ENCODE results near the gene MEGF11. TPM values are rescaled to one million over a fixed set of nuclear protein-coding genes. Genes with fewer than 3 reads are reported as not detected.

The MEGF11 gene
- total RNA-seq, 1 experiment from 2014 or later = not detected

DNA sequence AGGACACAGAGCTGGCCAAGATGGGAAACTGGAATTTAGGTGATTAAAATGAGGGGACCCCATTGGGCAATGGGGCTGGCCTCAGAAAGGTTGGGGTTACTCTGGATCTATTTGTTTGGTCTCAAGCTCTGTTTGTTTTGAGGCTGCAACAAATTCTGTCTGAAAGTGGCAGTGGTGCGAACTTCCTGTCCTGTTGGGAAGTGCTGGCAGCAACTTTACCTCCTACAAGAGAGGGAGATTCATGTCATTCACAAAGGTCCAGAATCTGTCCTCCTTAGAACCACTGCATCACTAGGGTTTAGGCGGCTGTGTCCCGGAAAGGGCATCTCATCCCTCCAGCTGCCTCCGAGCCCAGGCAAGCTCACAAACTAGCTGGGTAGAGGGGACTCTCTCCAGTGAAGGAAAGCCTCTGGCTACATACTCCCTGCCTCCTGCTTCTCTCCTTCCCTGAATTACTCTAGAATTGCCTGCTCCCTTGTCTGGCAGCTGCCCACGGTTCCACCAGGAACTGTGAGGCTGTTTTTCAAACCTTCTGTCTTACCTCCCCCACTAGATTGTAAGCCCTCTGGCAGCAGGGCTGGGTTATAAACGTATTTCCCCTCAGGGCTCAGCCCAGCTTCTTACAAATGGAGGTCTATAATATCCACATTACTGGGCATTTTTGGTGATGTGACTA lies 23.6 kb downstream of the MEGF11 start:
- Histone ChIP-seq H3K9me2 (ENCODE audit: insufficient read depth) (no peaks in the 10 kb centered on the region), H4K20me1 (ENCODE audit: insufficient read depth) (no peaks in the 10 kb centered on the region), H3K9me3 (ENCODE audit: insufficient read depth, low read depth) (no peaks in the 10 kb centered on the region), H3K36me3 (ENCODE audit: low read depth) (no peaks in the 10 kb centered on the region), H3K4me1 (replicated peaks; ENCODE audit: insufficient read depth) (no peaks in the 10 kb centered on the region), H2AFZ (no peak overlapping the region), H3K27me3 (ENCODE audit: insufficient read depth, low read depth) (no peaks in the 10 kb centered on the region), H3K4me2 (no peak overlapping the region), H3F3A (ENCODE audit: insufficient read depth, low read depth) (no peaks in the 10 kb centered on the region), H3K79me2 (ENCODE audit: low read depth) (no peaks in the 10 kb centered on the region), H3K27ac (no peak overlapping the region), H3K4me3 (no peak overlapping the region)
- ChIA-PET CTCF (no interaction called here), POLR2A (ENCODE audit: unreplicated experiment) (no interaction called here)
- no peak for DNase-seq
- TF ChIP-seq EZH2 (IDR thresholded peaks at IDR 0.05; ENCODE audit: low read depth) = no peak
- TF ChIP-seq, protein P1, sequence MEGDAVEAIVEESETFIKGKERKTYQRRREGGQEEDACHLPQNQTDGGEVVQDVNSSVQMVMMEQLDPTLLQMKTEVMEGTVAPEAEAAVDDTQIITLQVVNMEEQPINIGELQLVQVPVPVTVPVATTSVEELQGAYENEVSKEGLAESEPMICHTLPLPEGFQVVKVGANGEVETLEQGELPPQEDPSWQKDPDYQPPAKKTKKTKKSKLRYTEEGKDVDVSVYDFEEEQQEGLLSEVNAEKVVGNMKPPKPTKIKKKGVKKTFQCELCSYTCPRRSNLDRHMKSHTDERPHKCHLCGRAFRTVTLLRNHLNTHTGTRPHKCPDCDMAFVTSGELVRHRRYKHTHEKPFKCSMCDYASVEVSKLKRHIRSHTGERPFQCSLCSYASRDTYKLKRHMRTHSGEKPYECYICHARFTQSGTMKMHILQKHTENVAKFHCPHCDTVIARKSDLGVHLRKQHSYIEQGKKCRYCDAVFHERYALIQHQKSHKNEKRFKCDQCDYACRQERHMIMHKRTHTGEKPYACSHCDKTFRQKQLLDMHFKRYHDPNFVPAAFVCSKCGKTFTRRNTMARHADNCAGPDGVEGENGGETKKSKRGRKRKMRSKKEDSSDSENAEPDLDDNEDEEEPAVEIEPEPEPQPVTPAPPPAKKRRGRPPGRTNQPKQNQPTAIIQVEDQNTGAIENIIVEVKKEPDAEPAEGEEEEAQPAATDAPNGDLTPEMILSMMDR (conservative IDR thresholded peaks at IDR 0.05) = no peak
- BruUV-seq (replicated peaks) = no TSS peak
- intact Hi-C loops (cut with micrococcal nuclease; ENCODE audit: unreplicated experiment) = no loop called here

DNA sequence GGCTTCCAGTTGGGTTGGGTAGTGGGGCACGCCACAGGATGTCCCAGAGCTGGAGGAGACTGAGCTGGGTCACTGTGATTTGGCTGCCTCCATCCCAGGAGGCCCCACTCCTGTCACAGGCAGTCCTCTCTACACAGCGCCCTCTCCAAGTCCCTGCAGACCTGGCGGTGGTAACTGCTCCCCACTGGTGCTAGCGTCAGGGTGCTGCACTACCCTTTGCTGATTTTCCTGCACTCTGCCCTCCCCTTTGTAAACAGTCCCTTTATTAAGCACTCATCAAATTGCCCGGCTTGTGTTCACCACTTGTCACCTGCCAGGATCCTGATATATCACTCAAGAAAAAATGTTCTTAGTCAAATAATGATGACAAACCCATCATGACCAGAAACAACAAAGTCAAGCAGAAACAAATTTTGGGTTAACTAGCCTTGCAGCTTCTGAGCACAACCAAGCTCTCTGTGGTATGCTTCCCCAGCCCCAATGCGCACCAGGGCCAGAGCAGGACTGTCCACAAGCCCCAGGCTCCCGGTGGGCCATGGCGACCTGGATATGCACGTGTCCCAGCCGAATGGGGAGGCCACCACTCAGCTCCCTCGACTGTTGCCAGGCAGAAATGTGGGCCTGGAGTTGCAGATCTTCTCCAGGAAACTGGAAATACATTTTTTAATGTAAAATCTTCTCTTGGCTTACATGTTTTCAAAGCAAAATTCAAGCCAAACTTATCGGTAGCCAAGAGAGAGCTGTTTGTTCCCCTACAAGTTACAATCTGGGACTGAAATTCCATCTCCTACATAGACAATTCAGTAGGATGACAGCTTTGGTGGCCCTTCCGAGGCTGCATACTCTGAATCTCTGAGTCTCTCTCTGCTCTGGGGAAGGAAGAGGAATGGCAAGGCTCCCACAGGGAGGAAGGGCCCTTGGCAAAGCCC lies 24.5 kb downstream of the MEGF11 start:
- Histone ChIP-seq H3K27me3 (ENCODE audit: insufficient read depth, low read depth) (no peaks in the 10 kb centered on the region), H3K4me3 (no peak overlapping the region), H3K79me2 (ENCODE audit: low read depth) (no peaks in the 10 kb centered on the region), H3K4me2 (no peak overlapping the region), H2AFZ (no peak overlapping the region), H3F3A (ENCODE audit: insufficient read depth, low read depth) (no peaks in the 10 kb centered on the region), H4K20me1 (ENCODE audit: insufficient read depth) (no peaks in the 10 kb centered on the region), H3K9me3 (ENCODE audit: insufficient read depth, low read depth) (no peaks in the 10 kb centered on the region), H3K36me3 (ENCODE audit: low read depth) (no peaks in the 10 kb centered on the region), H3K9me2 (ENCODE audit: insufficient read depth) (no peaks in the 10 kb centered on the region), H3K4me1 (replicated peaks; ENCODE audit: insufficient read depth) (no peaks in the 10 kb centered on the region), H3K27ac (no peak overlapping the region)
- ChIA-PET CTCF (no interaction called here), POLR2A (ENCODE audit: unreplicated experiment) (no interaction called here)
- BruUV-seq (replicated peaks) = no TSS peak
- intact Hi-C loops (cut with micrococcal nuclease; ENCODE audit: unreplicated experiment) = no loop called here
- TF ChIP-seq EZH2 (IDR thresholded peaks at IDR 0.05; ENCODE audit: low read depth) = no peak
- TF ChIP-seq, protein P1 (conservative IDR thresholded peaks at IDR 0.05) = no peak
- no peak for DNase-seq

DNA sequence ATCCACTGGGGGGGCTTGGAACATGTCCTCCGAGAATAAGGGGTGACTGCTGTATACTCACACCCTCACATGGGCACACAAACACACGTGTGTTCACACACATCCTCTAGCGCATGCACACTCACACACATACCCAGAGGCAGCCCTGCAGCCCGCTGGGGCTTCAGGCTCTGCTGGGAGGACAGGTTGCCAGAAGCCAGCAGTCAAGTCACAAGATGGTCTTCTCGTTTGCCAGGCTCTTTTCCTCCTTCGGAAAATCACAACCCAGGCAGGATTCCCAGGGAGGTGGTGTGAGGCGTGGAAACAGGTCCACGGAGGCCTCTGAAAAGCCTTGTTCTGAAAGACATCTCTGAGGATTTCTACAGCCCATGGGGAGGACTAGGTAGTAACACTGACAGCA lies 26.8 kb downstream of the MEGF11 start:
- H3K79me2 ChIP-seq (ENCODE audit: low read depth) = no peaks in the 10 kb centered on the region
- no peak overlapping the region for H3K4me2 ChIP-seq
- no peaks in the 10 kb centered on the region for H3K9me3 ChIP-seq (ENCODE audit: insufficient read depth, low read depth)
- no peaks in the 10 kb centered on the region for H3K36me3 ChIP-seq (ENCODE audit: low read depth)
- DNase-seq = no peak
- ChIA-PET CTCF (no interaction called here), POLR2A (ENCODE audit: unreplicated experiment) (no interaction called here)
- H3K9me2 ChIP-seq (ENCODE audit: insufficient read depth) = no peaks in the 10 kb centered on the region
- no peaks in the 10 kb centered on the region for H4K20me1 ChIP-seq (ENCODE audit: insufficient read depth)
- no TSS peak for BruUV-seq (replicated peaks)
- no peak for TF ChIP-seq EZH2 (IDR thresholded peaks at IDR 0.05; ENCODE audit: low read depth)
- TF ChIP-seq, protein P1 (conservative IDR thresholded peaks at IDR 0.05) = no peak
- no peaks in the 10 kb centered on the region for H3F3A ChIP-seq (ENCODE audit: insufficient read depth, low read depth)
- H3K27me3 ChIP-seq (ENCODE audit: insufficient read depth, low read depth) = no peaks in the 10 kb centered on the region
- H3K4me3 ChIP-seq = no peak overlapping the region
- intact Hi-C loops (cut with micrococcal nuclease; ENCODE audit: unreplicated experiment) = no loop called here
- H3K4me1 ChIP-seq (replicated peaks; ENCODE audit: insufficient read depth) = no peaks in the 10 kb centered on the region
- no peak overlapping the region for H2AFZ ChIP-seq
- no peak overlapping the region for H3K27ac ChIP-seq
